Measurements from ENCODE around the gene LMBR1.

DNA sequence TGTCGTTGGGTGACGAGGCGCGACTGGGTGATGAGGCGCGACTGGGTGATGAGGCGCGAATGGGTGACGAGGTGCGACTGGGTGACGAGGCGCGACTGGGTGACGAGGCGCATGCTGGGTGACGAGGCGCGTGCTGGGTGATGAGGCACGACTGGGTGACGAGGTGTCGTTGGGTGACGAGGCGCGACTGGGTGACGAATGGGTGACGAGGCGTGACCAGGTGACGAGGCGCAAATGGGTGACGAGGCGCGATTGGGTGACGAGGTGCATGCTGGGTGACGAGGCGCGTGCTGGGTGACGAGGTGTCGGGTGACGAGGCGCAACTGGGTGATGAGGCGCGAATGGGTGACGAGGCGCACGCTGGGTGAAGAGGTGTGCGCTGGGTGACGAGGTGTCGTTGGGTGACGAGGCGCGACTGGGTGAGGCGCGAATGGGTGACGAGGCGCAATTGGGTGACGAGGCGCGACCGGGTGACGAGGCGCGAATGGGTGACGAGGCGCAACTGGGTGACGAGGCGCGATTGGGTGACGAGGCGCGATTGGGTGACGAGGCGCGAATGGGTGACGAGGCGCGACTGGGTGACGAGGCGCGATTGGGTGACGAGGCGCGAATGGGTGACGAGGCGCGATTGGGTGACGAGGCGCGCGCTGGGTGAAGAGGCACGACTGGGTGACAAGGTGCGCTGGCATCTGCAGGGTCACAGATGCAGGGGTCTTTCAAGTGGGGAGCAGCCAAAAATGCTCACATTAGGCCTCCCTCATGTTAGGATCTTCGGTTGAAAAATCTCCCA lies 48.6 kb upstream of the LMBR1 start:
- TF ChIP-seq, protein P1, sequence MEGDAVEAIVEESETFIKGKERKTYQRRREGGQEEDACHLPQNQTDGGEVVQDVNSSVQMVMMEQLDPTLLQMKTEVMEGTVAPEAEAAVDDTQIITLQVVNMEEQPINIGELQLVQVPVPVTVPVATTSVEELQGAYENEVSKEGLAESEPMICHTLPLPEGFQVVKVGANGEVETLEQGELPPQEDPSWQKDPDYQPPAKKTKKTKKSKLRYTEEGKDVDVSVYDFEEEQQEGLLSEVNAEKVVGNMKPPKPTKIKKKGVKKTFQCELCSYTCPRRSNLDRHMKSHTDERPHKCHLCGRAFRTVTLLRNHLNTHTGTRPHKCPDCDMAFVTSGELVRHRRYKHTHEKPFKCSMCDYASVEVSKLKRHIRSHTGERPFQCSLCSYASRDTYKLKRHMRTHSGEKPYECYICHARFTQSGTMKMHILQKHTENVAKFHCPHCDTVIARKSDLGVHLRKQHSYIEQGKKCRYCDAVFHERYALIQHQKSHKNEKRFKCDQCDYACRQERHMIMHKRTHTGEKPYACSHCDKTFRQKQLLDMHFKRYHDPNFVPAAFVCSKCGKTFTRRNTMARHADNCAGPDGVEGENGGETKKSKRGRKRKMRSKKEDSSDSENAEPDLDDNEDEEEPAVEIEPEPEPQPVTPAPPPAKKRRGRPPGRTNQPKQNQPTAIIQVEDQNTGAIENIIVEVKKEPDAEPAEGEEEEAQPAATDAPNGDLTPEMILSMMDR (IDR thresholded peaks at IDR 0.05; ENCODE audit: low read depth, low read length, poor library complexity, severe bottlenecking): no peak
- no peak for TF ChIP-seq EZH2phosphoT487 (IDR thresholded peaks at IDR 0.05; ENCODE audit: borderline replicate concordance, low read length)

All from DOHH2 (cell line).